ENCODE measurements around the gene MTREX. TPM values are rescaled to one million over a fixed set of nuclear protein-coding genes. Genes with fewer than 3 reads are reported as not detected.

The MTREX gene
- total RNA-seq, 1 experiment from 2014 or later = 25.6 TPM

DNA sequence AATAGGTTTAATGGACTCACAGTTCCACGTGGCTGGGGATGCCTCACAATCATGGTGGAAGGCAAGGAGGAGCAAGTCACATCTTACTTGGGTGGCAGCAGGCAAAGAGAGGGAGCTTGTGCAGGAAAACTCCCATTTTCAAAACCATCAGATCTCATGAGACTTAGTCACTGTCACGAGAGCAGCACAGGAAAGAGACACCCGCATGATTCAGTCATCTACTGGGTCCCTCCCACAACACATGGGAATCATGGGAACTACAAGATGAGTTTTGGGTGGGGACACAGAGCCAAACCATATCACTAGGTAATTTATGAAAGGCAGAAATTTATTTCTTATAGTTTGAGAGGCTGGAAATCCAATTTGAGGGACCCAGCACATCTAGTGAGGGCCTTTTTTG, 40.0 kb downstream of the MTREX start:
- Histone ChIP-seq H3K9me2 (replicated peaks; ENCODE audit: low read length) (no peaks in the 10 kb centered on the region), H3K36me3 (ENCODE audit: low read depth, low read length) (peaks cover 36% of the 10 kb centered on the region), H3K9me3 (ENCODE audit: low read length) (no peaks in the 10 kb centered on the region), H3K27me3 (ENCODE audit: low read length) (no peaks in the 10 kb centered on the region), H3K27ac (ENCODE audit: low read length) (no peak overlapping the region), H4K20me1 (ENCODE audit: low read length) (no peaks in the 10 kb centered on the region), H3K4me3 (ENCODE audit: low read length) (no peak overlapping the region), H3F3A (ENCODE audit: low read length, unreplicated experiment) (no peaks in the 10 kb centered on the region), H2AFZ (ENCODE audit: low read length) (no peak overlapping the region), H3K79me2 (ENCODE audit: low read length) (no peaks in the 10 kb centered on the region), H3K9ac (ENCODE audit: low read length) (no peak overlapping the region), H3K4me1 (ENCODE audit: insufficient read depth, low read length) (no peaks in the 10 kb centered on the region), H3K4me2 (ENCODE audit: low read length) (no peak overlapping the region)
- no peak for TF ChIP-seq EZH2 (IDR thresholded peaks at IDR 0.05; ENCODE audit: low read length, unreplicated experiment)
- TF ChIP-seq, protein P1, sequence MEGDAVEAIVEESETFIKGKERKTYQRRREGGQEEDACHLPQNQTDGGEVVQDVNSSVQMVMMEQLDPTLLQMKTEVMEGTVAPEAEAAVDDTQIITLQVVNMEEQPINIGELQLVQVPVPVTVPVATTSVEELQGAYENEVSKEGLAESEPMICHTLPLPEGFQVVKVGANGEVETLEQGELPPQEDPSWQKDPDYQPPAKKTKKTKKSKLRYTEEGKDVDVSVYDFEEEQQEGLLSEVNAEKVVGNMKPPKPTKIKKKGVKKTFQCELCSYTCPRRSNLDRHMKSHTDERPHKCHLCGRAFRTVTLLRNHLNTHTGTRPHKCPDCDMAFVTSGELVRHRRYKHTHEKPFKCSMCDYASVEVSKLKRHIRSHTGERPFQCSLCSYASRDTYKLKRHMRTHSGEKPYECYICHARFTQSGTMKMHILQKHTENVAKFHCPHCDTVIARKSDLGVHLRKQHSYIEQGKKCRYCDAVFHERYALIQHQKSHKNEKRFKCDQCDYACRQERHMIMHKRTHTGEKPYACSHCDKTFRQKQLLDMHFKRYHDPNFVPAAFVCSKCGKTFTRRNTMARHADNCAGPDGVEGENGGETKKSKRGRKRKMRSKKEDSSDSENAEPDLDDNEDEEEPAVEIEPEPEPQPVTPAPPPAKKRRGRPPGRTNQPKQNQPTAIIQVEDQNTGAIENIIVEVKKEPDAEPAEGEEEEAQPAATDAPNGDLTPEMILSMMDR (conservative IDR thresholded peaks at IDR 0.05; ENCODE audit: low read depth, low read length) = no peak
- no peak for TF ChIP-seq EZH2phosphoT487 (IDR thresholded peaks at IDR 0.05; ENCODE audit: borderline replicate concordance, low read length)
- ChIA-PET POLR2A (ENCODE audit: unreplicated experiment) (no interaction called here), CTCF (no interaction called here)
- DNase-seq (no peak), ATAC-seq (no peak)
- no TSS peak for BruUV-seq (replicated peaks)
- intact Hi-C loops (cut with micrococcal nuclease) = no loop called here

DNA sequence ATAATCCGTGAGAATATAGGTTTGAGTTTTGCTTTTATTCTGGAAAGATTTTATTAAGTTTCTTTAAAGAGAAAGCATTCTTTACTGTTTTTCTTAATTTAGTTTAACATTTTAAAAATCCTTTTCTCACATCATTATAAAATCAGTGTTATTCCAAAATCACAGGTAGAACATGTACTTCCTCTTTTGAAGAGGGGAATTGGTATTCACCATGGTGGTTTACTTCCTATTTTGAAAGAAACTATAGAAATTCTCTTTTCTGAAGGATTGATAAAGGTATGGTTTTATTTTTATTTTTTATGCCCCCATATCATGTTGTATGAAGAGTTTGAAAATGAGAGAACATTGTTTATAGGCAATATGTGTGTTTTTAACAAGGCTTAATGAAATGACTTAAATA, 43.0 kb downstream of the MTREX start:
- Histone ChIP-seq H3K4me1 (ENCODE audit: insufficient read depth, low read length) (no peaks in the 10 kb centered on the region), H3K79me2 (ENCODE audit: low read length) (no peaks in the 10 kb centered on the region), H3K4me2 (ENCODE audit: low read length) (no peak overlapping the region), H3K9me3 (ENCODE audit: low read length) (no peaks in the 10 kb centered on the region), H3K9ac (ENCODE audit: low read length) (no peak overlapping the region), H3K4me3 (ENCODE audit: low read length) (no peak overlapping the region), H3K36me3 (ENCODE audit: low read depth, low read length) (peaks cover 34% of the 10 kb centered on the region), H3K27ac (ENCODE audit: low read length) (no peak overlapping the region), H2AFZ (ENCODE audit: low read length) (no peak overlapping the region), H3F3A (ENCODE audit: low read length, unreplicated experiment) (no peaks in the 10 kb centered on the region), H4K20me1 (ENCODE audit: low read length) (no peaks in the 10 kb centered on the region), H3K27me3 (ENCODE audit: low read length) (no peaks in the 10 kb centered on the region), H3K9me2 (replicated peaks; ENCODE audit: low read length) (no peaks in the 10 kb centered on the region)
- ChIA-PET POLR2A (ENCODE audit: unreplicated experiment) (no interaction called here), CTCF (no interaction called here)
- no TSS peak for BruUV-seq (replicated peaks)
- TF ChIP-seq EZH2 (IDR thresholded peaks at IDR 0.05; ENCODE audit: low read length, unreplicated experiment) = no peak
- TF ChIP-seq, protein P1 (conservative IDR thresholded peaks at IDR 0.05; ENCODE audit: low read depth, low read length) = no peak
- TF ChIP-seq EZH2phosphoT487 (IDR thresholded peaks at IDR 0.05; ENCODE audit: borderline replicate concordance, low read length) = no peak
- no peak for DNase-seq
- intact Hi-C loops (cut with micrococcal nuclease) = no loop called here
- no peak for ATAC-seq

DNA sequence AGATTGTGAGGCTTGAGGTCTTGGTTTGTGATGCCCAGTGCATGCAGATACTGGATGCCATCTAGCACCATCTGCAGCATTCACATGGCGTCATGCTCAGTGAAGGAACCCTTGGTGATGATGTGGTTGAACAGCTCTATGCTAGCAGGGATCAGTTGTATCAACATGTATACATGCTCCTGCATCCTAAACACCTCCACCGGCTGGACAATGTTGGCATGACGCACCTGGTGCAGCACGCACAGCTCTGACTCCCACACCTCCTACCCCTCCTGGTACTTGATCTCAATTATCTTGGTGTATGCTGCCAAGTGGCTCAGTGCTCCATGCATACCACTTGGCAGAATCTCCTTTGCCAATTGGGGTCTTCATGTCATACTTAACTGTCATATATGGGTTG, 49.1 kb downstream of the MTREX start:
- no peaks in the 10 kb centered on the region for H3K9me2 ChIP-seq (replicated peaks; ENCODE audit: low read length)
- TF ChIP-seq EZH2 (IDR thresholded peaks at IDR 0.05; ENCODE audit: low read length, unreplicated experiment) (no peak), EZH2phosphoT487 (IDR thresholded peaks at IDR 0.05; ENCODE audit: borderline replicate concordance, low read length) (no peak)
- TF ChIP-seq, protein P1 (conservative IDR thresholded peaks at IDR 0.05; ENCODE audit: low read depth, low read length) = no peak
- POLR2A ChIA-PET (ENCODE audit: unreplicated experiment) = no interaction called here
- no peak overlapping the region for H2AFZ ChIP-seq (ENCODE audit: low read length)
- CTCF ChIA-PET = no interaction called here
- H3K36me3 ChIP-seq (ENCODE audit: low read depth, low read length) = peaks cover 19% of the 10 kb centered on the region
- no peak overlapping the region for H3K4me3 ChIP-seq (ENCODE audit: low read length)
- BruUV-seq (replicated peaks) = no TSS peak
- ATAC-seq (no peak), DNase-seq (no peak)
- no peaks in the 10 kb centered on the region for H3F3A ChIP-seq (ENCODE audit: low read length, unreplicated experiment)
- no peaks in the 10 kb centered on the region for H3K27me3 ChIP-seq (ENCODE audit: low read length)
- no peaks in the 10 kb centered on the region for H4K20me1 ChIP-seq (ENCODE audit: low read length)
- H3K4me1 ChIP-seq (ENCODE audit: insufficient read depth, low read length) = no peaks in the 10 kb centered on the region
- intact Hi-C loops (cut with micrococcal nuclease) = no loop called here
- no peak overlapping the region for H3K27ac ChIP-seq (ENCODE audit: low read length)
- no peak overlapping the region for H3K4me2 ChIP-seq (ENCODE audit: low read length)
- H3K9ac ChIP-seq (ENCODE audit: low read length) = no peak overlapping the region
- H3K9me3 ChIP-seq (ENCODE audit: low read length) = no peaks in the 10 kb centered on the region
- H3K79me2 ChIP-seq (ENCODE audit: low read length) = no peaks in the 10 kb centered on the region
